Caco-2 (cell line): ENCODE results near the gene MICOS13. TPM values are rescaled to one million over a fixed set of nuclear protein-coding genes. Genes with fewer than 3 reads are reported as not detected.

Experiments used
- BruUV-seq: library from RNA; stranded (reverse); fragments of 400-500 nt; replicated peaks from 2 replicates; lab custom pipeline; 2021; lab: Mats Ljungman, UMichigan
- CTCF ChIA-PET: fragments of 300-600 bp; sonication (Branson Sonifier 250); formaldehyde crosslinking; loops from one replicate; lab custom pipeline; 2022; ENCODE audit warnings: antibody characterized with exemption; lab: Charles Lee
- POLR2A ChIA-PET: fragments of 300-600 bp; sonication (Branson Sonifier 250); formaldehyde crosslinking; loops from one replicate; lab custom pipeline; 2022; ENCODE audit warnings: antibody characterized with exemption; lab: Charles Lee
- DNase-seq, 2 experiments: peaks; one replicate each; pipeline versions ENCODE4 v3.0.0 to v3.0.0-alpha.2; 2020 to 2022
- H3K27me3 ChIP-seq: replicated peaks from 2 replicates; pipeline ENCODE4 v1.6.0; 2011; ENCODE audit warnings: low read length; ENCODE audit not compliant: control insufficient read depth, insufficient read depth
- H3K36me3 ChIP-seq: 2 replicates; pipeline ENCODE4 v1.5.1; 2011; ENCODE audit warnings: low read length; ENCODE audit not compliant: control insufficient read depth, insufficient read depth
- H3K4me1 ChIP-seq: fragments of 250-450 bp; sonication (Bioruptor Pico); 2 replicates; pipeline ENCODE4 v1.5.1; 2020; ENCODE audit warnings: mild to moderate bottlenecking
- H3K4me3 ChIP-seq: 2 replicates; pipeline ENCODE4 v1.5.1; 2011; ENCODE audit warnings: low read depth, mild to moderate bottlenecking, control low read depth, low read length
- H3K9me3 ChIP-seq: fragments of 250-450 bp; sonication (Bioruptor Pico); 2 replicates; pipeline ENCODE4 v1.5.1; 2020; ENCODE audit warnings: mild to moderate bottlenecking, moderate library complexity
- H3K27ac Mint-ChIP-seq: one replicate; pipeline ENCODE4 v1.8.0; 2022; ENCODE audit warnings: mixed read lengths; ENCODE audit not compliant: unreplicated experiment
- H3K27me3 Mint-ChIP-seq: one replicate; pipeline ENCODE4 v1.8.0; 2022; ENCODE audit warnings: mixed read lengths; ENCODE audit not compliant: insufficient read depth, unreplicated experiment
- H3K36me3 Mint-ChIP-seq: one replicate; pipeline ENCODE4 v1.8.0; 2022; ENCODE audit warnings: mild to moderate bottlenecking, mixed read lengths; ENCODE audit not compliant: insufficient read depth, unreplicated experiment
- H3K4me1 Mint-ChIP-seq: one replicate; pipeline ENCODE4 v1.8.0; 2022; ENCODE audit warnings: low read depth, mixed read lengths; ENCODE audit not compliant: unreplicated experiment
- H3K4me3 Mint-ChIP-seq: one replicate; pipeline ENCODE4 v1.8.0; 2022; ENCODE audit warnings: mild to moderate bottlenecking, moderate library complexity, mixed read lengths; ENCODE audit not compliant: unreplicated experiment
- H3K9me3 Mint-ChIP-seq: one replicate; pipeline ENCODE4 v1.8.0; 2022; ENCODE audit warnings: mixed read lengths; ENCODE audit not compliant: unreplicated experiment
- intact Hi-C: fragments of 100-400 bp; cut with micrococcal nuclease; formaldehyde crosslinking; loops from one replicate; pipeline ENCODE4 v1.10.0; 2022; ENCODE audit not compliant: unreplicated experiment
- total RNA-seq: library from RNA; stranded (reverse); gene quantifications from 2 replicates; pipeline ENCODE4 v1.2.3, GENCODE V29; 2022
- TF ChIP-seq, protein P1 (sequence below), 2 experiments: fragments of 200-600 bp in 1 of 2; IDR thresholded peaks; 1 replicate in 1 of 2; 2 replicates in 1 of 2; pipeline versions ENCODE4 v1.5.1 to v1.8.0; 2011 to 2022; ENCODE audit warnings: antibody characterized with exemption in 1 of 2, control low read depth in 1 of 2, inconsistent platforms in 1 of 2, low read depth in 1 of 2, low read length in 1 of 2, mild to moderate bottlenecking in 1 of 2, moderate library complexity in 1 of 2; ENCODE audit not compliant: insufficient read depth in 1 of 2, severe bottlenecking in 1 of 2, unreplicated experiment in 1 of 2

Gene MICOS13
- total RNA-seq, 1 experiment from 2014 or later: 43.1 TPM

DNA sequence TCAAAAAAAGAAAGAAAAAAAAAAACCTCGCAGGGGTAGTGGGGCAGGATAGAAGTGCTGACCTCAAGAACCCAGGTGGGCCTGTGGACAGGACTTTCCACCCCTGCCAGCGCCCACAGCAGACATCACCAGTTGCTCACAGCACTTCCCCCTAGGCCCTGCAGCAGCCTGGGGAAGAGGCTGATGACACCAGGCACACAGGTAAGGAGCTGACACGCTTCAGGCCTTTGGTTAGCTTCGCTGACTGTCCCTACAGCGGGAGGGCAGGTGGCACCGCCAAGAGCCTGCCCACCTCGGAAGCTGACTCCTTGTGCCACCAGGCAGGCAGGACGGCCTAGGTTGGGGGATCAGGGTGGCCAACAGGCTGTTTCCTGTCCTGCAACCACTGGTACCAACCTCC is 30.7 kb upstream of the MICOS13 start:
- H3K4me3 Mint-ChIP-seq: no peak overlapping the region
- Histone ChIP-seq H3K36me3 (peaks cover 5% of the 10 kb centered on the region), H3K4me3 (no peak overlapping the region), H3K9me3 (no peaks in the 10 kb centered on the region), H3K27me3 (no peaks in the 10 kb centered on the region), H3K4me1 (no peaks in the 10 kb centered on the region)
- no peak for DNase-seq
- no TSS peak for BruUV-seq
- no peaks in the 10 kb centered on the region for H3K9me3 Mint-ChIP-seq
- CTCF ChIA-PET: no interaction called here
- POLR2A ChIA-PET: no interaction called here
- H3K27me3 Mint-ChIP-seq: no peaks in the 10 kb centered on the region
- H3K27ac Mint-ChIP-seq: no peak overlapping the region
- H3K36me3 Mint-ChIP-seq: peaks cover 91% of the 10 kb centered on the region
- TF ChIP-seq, protein P1, sequence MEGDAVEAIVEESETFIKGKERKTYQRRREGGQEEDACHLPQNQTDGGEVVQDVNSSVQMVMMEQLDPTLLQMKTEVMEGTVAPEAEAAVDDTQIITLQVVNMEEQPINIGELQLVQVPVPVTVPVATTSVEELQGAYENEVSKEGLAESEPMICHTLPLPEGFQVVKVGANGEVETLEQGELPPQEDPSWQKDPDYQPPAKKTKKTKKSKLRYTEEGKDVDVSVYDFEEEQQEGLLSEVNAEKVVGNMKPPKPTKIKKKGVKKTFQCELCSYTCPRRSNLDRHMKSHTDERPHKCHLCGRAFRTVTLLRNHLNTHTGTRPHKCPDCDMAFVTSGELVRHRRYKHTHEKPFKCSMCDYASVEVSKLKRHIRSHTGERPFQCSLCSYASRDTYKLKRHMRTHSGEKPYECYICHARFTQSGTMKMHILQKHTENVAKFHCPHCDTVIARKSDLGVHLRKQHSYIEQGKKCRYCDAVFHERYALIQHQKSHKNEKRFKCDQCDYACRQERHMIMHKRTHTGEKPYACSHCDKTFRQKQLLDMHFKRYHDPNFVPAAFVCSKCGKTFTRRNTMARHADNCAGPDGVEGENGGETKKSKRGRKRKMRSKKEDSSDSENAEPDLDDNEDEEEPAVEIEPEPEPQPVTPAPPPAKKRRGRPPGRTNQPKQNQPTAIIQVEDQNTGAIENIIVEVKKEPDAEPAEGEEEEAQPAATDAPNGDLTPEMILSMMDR (IDR thresholded peaks at IDR 0.05; ENCODE audit: insufficient read depth in 1 of 2, low read depth in 1 of 2, low read length in 1 of 2, severe bottlenecking in 1 of 2, unreplicated experiment in 1 of 2): no peak
- intact Hi-C loops: no loop called here
- H3K4me1 Mint-ChIP-seq: no peaks in the 10 kb centered on the region

GRCh38 chr19:5707576-5708575 is 27.6 kb upstream of the MICOS13 start:
- BruUV-seq: no TSS peak
- Histone ChIP-seq H3K9me3 (no peaks in the 10 kb centered on the region), H3K4me3 (no peak overlapping the region), H3K36me3 (peaks cover 6% of the 10 kb centered on the region), H3K4me1 (no peaks in the 10 kb centered on the region), H3K27me3 (no peaks in the 10 kb centered on the region)
- H3K4me3 Mint-ChIP-seq: no peak overlapping the region
- DNase-seq: no peak
- intact Hi-C loops: no loop called here
- no peaks in the 10 kb centered on the region for H3K9me3 Mint-ChIP-seq
- POLR2A ChIA-PET: no interaction called here
- CTCF ChIA-PET: interaction anchor here (1.5 kb wide), 1 partner anchor 18 kb away, joined by 4 read pairs; no protein-coding TSS in a partner anchor
- no peaks in the 10 kb centered on the region for H3K4me1 Mint-ChIP-seq
- TF ChIP-seq, protein P1 (IDR thresholded peaks at IDR 0.05; ENCODE audit: insufficient read depth in 1 of 2, low read depth in 1 of 2, low read length in 1 of 2, severe bottlenecking in 1 of 2, unreplicated experiment in 1 of 2): no peak
- H3K36me3 Mint-ChIP-seq: peaks cover 95% of the 10 kb centered on the region
- no peak overlapping the region for H3K27ac Mint-ChIP-seq
- no peaks in the 10 kb centered on the region for H3K27me3 Mint-ChIP-seq

DNA sequence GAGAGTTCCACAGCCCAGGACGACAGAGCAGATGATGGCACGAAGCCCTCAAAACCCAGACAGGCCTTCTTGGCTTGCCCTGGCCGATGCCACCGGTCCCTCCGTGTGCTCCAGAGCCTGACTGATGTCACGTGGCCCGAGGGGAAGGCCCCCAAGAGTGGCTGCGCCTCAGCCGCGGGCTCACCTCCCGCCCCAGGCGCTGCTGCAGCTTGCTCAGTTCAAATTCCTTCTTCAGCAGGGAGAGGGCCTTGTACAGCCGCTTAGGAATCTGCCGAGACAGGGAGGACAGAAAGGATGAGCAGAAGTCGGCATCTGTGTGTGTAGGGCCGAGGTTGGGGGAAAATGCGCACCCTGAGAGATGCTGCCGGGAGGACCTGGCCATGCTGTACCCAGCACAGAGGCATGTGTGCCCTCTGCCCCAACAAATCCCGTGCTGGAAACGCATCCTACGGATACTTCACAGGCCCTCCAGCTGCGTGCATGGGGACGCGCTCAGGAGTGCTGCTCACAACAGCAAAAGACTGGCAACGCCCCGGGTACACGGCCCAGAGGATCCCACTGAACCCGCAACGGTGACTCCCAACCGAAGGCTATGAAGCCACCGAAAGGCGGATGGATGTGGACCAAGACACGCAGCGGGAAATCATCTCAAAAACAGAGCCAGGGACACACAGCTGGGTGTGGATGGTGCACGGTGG is 26.7 kb upstream of the MICOS13 start:
- TF ChIP-seq, protein P1 (IDR thresholded peaks at IDR 0.05; ENCODE audit: insufficient read depth in 1 of 2, low read depth in 1 of 2, low read length in 1 of 2, severe bottlenecking in 1 of 2, unreplicated experiment in 1 of 2): no peak
- no peaks in the 10 kb centered on the region for H3K4me1 ChIP-seq
- no peak for DNase-seq
- CTCF ChIA-PET: no interaction called here
- H3K27ac Mint-ChIP-seq: no peak overlapping the region
- H3K4me1 Mint-ChIP-seq: no peaks in the 10 kb centered on the region
- no TSS peak for BruUV-seq
- H3K27me3 ChIP-seq: no peaks in the 10 kb centered on the region
- H3K9me3 Mint-ChIP-seq: no peaks in the 10 kb centered on the region
- intact Hi-C loops: no loop called here
- POLR2A ChIA-PET: no interaction called here
- H3K9me3 ChIP-seq: no peaks in the 10 kb centered on the region
- H3K4me3 ChIP-seq: no peak overlapping the region
- no peak overlapping the region for H3K4me3 Mint-ChIP-seq
- peaks cover 6% of the 10 kb centered on the region for H3K36me3 ChIP-seq
- no peaks in the 10 kb centered on the region for H3K27me3 Mint-ChIP-seq
- H3K36me3 Mint-ChIP-seq: peaks cover 90% of the 10 kb centered on the region
